K562 (cell line): ENCODE results near the gene APBB2. TPM values are rescaled to one million over a fixed set of nuclear protein-coding genes. Genes with fewer than 3 reads are reported as not detected.

Experiments used
- ATAC-seq: fragments of 200-7000 bp; cut with Tn5 transposase; 3 replicates; pipeline ENCODE4 v1.9.1; 2020; ENCODE audit warnings: moderate library complexity
- BruUV-seq: library from RNA; stranded (reverse); fragments of 400-500 nt; replicated peaks from 2 replicates; lab custom pipeline; 2021; lab: Mats Ljungman, UMichigan
- CTCF ChIA-PET: fragments of 300-600 bp; formaldehyde crosslinking; extraction: SDS; loops from one replicate; lab custom pipeline; 2021; ENCODE audit warnings: low intra/inter-chr PET ratio; lab: Yijun Ruan, JAX
- POLR2A ChIA-PET: fragments of 300-600, 350-650 bp; sonication (Branson Sonifier 250); formaldehyde crosslinking; extraction: SDS; loops from one replicate; lab custom pipeline; 2021; ENCODE audit warnings: antibody characterized with exemption, inconsistent platforms; lab: Yijun Ruan, JAX
- DNase-seq, 4 experiments: peaks; one replicate each; pipeline versions ENCODE4 v3.0.0 to v3.0.0-alpha.2; 2011 to 2018; ENCODE audit warnings: low spot score in 3 of 4, mixed read lengths in 3 of 4; ENCODE audit errors: extremely low read depth in 1 of 4
- FAIRE-seq: peaks from 2 replicates; lab custom pipeline; 2011; peaks lifted over from hg19 to GRCh38; lab: Jason Lieb, UNC
- H2AFZ ChIP-seq: 2 replicates; pipeline ENCODE4 v1.6.0; 2011; ENCODE audit warnings: low read depth, low read length, control low read depth, inconsistent platforms
- H3K27ac ChIP-seq: fragments of 200-600 bp; 3 replicates; pipeline ENCODE4 v1.8.0; 2011; ENCODE audit warnings: low read depth, mild to moderate bottlenecking, control low read depth, inconsistent platforms, low read length, moderate library complexity, mixed read lengths; ENCODE audit errors: extremely low read depth
- H3K27me3 ChIP-seq, 2 experiments: fragments of 300-600 bp in 1 of 2; 2 replicates in 1 of 2; 3 replicates in 1 of 2; pipeline versions ENCODE4 v1.6.0 to v1.8.0; 2011; ENCODE audit warnings: inconsistent platforms in 2 of 2, low read length in 2 of 2, mild to moderate bottlenecking in 1 of 2, mixed read lengths in 1 of 2, moderate library complexity in 1 of 2; ENCODE audit not compliant: control insufficient read depth in 2 of 2, insufficient read depth in 2 of 2
- H3K36me3 ChIP-seq: fragments of 300-600 bp; 3 replicates; pipeline ENCODE4 v1.8.0; 2011; ENCODE audit warnings: mild to moderate bottlenecking, low read length, inconsistent platforms; ENCODE audit not compliant: control insufficient read depth, insufficient read depth
- H3K4me1 ChIP-seq, 2 experiments: fragments of 200-600 bp in 1 of 2; replicated peaks in 1 of 2; 2 replicates in 1 of 2; 3 replicates in 1 of 2; pipeline versions ENCODE4 v1.5.1 to v1.8.0; 2011; ENCODE audit warnings: inconsistent platforms in 2 of 2, low read length in 2 of 2, mild to moderate bottlenecking in 1 of 2, mixed read lengths in 1 of 2, moderate library complexity in 1 of 2; ENCODE audit not compliant: control insufficient read depth in 2 of 2, insufficient read depth in 2 of 2
- H3K4me2 ChIP-seq: 2 replicates; pipeline ENCODE4 v1.6.1; 2011; ENCODE audit warnings: low read length, control low read depth, inconsistent platforms, mixed read lengths; ENCODE audit not compliant: insufficient read depth
- H3K4me3 ChIP-seq: fragments of 200-600 bp; sonication (generic), shearing (Covaris generic); 2 replicates; pipeline ENCODE4 v1.5.1; 2016; ENCODE audit warnings: control low read depth, inconsistent platforms
- H3K79me2 ChIP-seq: fragments of 200-600 bp; 3 replicates; pipeline ENCODE4 v1.8.0; 2011; ENCODE audit warnings: low read length, inconsistent platforms; ENCODE audit not compliant: control insufficient read depth, insufficient read depth
- H3K9ac ChIP-seq, 2 experiments: 2 replicates each; pipeline versions ENCODE4 v1.6.0 to v1.6.1; 2011; ENCODE audit warnings: low read depth in 2 of 2, low read length in 2 of 2, control low read depth in 1 of 2, inconsistent platforms in 1 of 2, mild to moderate bottlenecking in 1 of 2, mixed read lengths in 1 of 2; ENCODE audit not compliant: insufficient read depth in 1 of 2
- H3K9me1 ChIP-seq: one replicate; pipeline ENCODE4 v1.6.0; 2011; ENCODE audit warnings: inconsistent platforms, mild to moderate bottlenecking, low read length, moderate library complexity; ENCODE audit not compliant: control insufficient read depth, insufficient read depth
- H3K9me3 ChIP-seq: replicated peaks from 2 replicates; pipeline ENCODE4 v1.5.1; 2011; ENCODE audit warnings: low read depth, low read length, inconsistent platforms; ENCODE audit not compliant: control insufficient read depth, insufficient read depth
- H4K20me1 ChIP-seq: replicated peaks from 2 replicates; pipeline ENCODE4 v1.6.1; 2011; ENCODE audit warnings: low read length, inconsistent platforms, mixed read lengths; ENCODE audit not compliant: control insufficient read depth, insufficient read depth
- ATF1 ChIP-seq, 2 experiments: fragments of 450-650 bp in 1 of 2; IDR thresholded peaks; 2 replicates each; pipeline ENCODE4 v1.6.1; 2016; ENCODE audit warnings: missing compliant biosample characterization in 1 of 2, missing genetic modification characterization in 1 of 2
- HIVEP1 ChIP-seq: fragments of 250-450 bp; sonication (Bioruptor Pico); IDR thresholded peaks from 2 replicates; pipeline ENCODE4 v1.4.0; 2020; ENCODE audit warnings: mild to moderate bottlenecking
- HNRNPUL1 ChIP-seq: fragments of 200-400 bp; formaldehyde crosslinking; IDR thresholded peaks from 2 replicates; pipeline ENCODE4 v1.6.1; 2017; ENCODE audit warnings: low read length
- LARP7 ChIP-seq: fragments of 450-650 bp; IDR thresholded peaks from 2 replicates; pipeline ENCODE4 v1.6.1; 2016
- NR1H2 ChIP-seq: sonication (generic); formaldehyde crosslinking; IDR thresholded peaks from 2 replicates; pipeline ENCODE4 v1.4.0; 2020; ENCODE audit warnings: mild to moderate bottlenecking, missing genetic modification reagents
- SMAD2 ChIP-seq: fragments of 150-350 bp; IDR thresholded peaks from 2 replicates; pipeline ENCODE4 v1.6.1; 2014; ENCODE audit warnings: low read depth, mild to moderate bottlenecking, low read length
- TGIF2 ChIP-seq: sonication (generic); formaldehyde crosslinking; IDR thresholded peaks from 2 replicates; pipeline ENCODE4 v1.8.1; 2022; ENCODE audit warnings: mild to moderate bottlenecking, missing genetic modification reagents, moderate library complexity
- TRIM24 ChIP-seq, 2 experiments: fragments of 450-650 bp; IDR thresholded peaks; 2 replicates each; pipeline ENCODE4 v1.6.1; 2016
- WGBS: fragments of 100-300 bp; shearing (Covaris generic); methylation state at CpG from one replicate; pipeline ENCODE4 v1.1.6; 2016; ENCODE audit warnings: low coverage, mixed read lengths; ENCODE audit not compliant: insufficient coverage; ENCODE audit errors: missing lambda C conversion rate; 5-methylcytosine and 5-hydroxymethylcytosine counted together
- in situ Hi-C: fragments of 300-500 bp; cut with MboI; formaldehyde crosslinking; loops from 4 replicates; pipeline ENCODE4 v1.15.0; 2018; ENCODE audit warnings: inconsistent platforms, mixed read lengths
- intact Hi-C: fragments of 100-400 bp; cut with micrococcal nuclease; formaldehyde crosslinking; loops from 2 replicates; pipeline ENCODE4 v1.14.2; 2022
- polyA plus RNA-seq, 8 experiments: library from polyadenylated mRNA; depleted of rRNA in 4 of 8; stranded (reverse) in 5 of 8; unstranded in 3 of 8; fragments of >200 nt; fragmentation: Nextera tagmentation in 2 of 8; fragmentation: Illumina TruSeq in 1 of 8; extraction: Ambion mirVana in 2 of 8; extraction: Trizol in 1 of 8; gene quantifications; 2 replicates each; pipeline versions ENCODE4 v1.2.1 to v1.2.3, GENCODE V29; 2011 to 2014; ENCODE audit warnings: inconsistent platforms in 1 of 8, missing spikeins in 1 of 8
- total RNA-seq, 7 experiments: library from RNA; depleted of rRNA in 6 of 7; stranded (reverse); fragments of >200 nt in 6 of 7; fragmentation: Illumina TruSeq in 2 of 7; extraction: Trizol in 2 of 7; gene quantifications; 2 replicates each; pipeline versions ENCODE4 v1.2.1 to v1.2.3, GENCODE V29; 2011 to 2021; ENCODE audit warnings: low replicate concordance in 1 of 7

APBB2 gene
- total and polyA plus RNA-seq, 9 of the 15 experiments (the other 6 are each of a cell fraction or from before 2014, with no cell fraction given), result 0.08 to 2.1 (median 1.4) TPM

DNA sequence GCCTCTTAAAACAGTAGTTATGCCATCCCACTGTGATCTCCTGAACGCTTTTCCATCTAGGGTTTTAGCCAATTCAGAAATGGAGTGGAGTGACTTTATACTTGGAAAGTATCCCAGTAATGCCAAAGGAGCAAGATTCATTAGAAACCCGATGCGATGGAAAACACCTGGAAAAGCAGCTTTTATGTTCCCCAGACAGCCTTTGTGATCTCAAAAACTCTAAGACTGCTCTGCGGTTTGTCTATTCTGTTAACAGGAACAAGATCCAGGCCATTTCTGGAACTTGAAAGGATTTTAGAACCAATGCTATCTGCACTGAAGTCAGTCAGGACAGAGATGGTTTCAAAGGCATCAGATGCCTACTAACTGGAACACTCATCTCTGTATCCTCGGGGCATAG lies 145.1 kb downstream of the APBB2 start:
- DNase-seq, result no peak
- H3K9ac ChIP-seq, result no peak overlapping the region
- intact Hi-C loops (no loop called here), in situ Hi-C loops (no loop called here)
- CTCF ChIA-PET, result interaction anchor here (0.6 kb wide), 1 partner anchor 92 kb away, joined by 4 read pairs; no protein-coding TSS in a partner anchor
- no peak overlapping the region for H3K4me2 ChIP-seq
- no peak for ATAC-seq
- no peaks in the 10 kb centered on the region for H3K9me1 ChIP-seq
- BruUV-seq, result no TSS peak
- no peak for FAIRE-seq
- peaks cover 0 to 14% of the 10 kb centered on the region in 2 experiments; a peak in 2 of 5 replicates for H3K27me3 ChIP-seq
- no peak overlapping the region for H3K4me3 ChIP-seq
- H3K9me3 ChIP-seq, result no peaks in the 10 kb centered on the region
- H3K4me1 ChIP-seq, result no peaks in the 10 kb centered on the region
- H4K20me1 ChIP-seq, result no peaks in the 10 kb centered on the region
- WGBS, result 2% methylated on average over 5 of the region's 5 CpGs
- POLR2A ChIA-PET, result no interaction called here
- no peak overlapping the region for H3K27ac ChIP-seq
- H3K36me3 ChIP-seq, result no peaks in the 10 kb centered on the region
- TF ChIP-seq LARP7 (no peak), SMAD2 (no peak), HNRNPUL1 (no peak), HIVEP1 (no peak), TRIM24 (IDR thresholded peaks at IDR 0.05) (no peak), TGIF2 (CRISPR knock-in tag) (no peak)
- H2AFZ ChIP-seq, result no peak overlapping the region
- no peaks in the 10 kb centered on the region for H3K79me2 ChIP-seq

DNA sequence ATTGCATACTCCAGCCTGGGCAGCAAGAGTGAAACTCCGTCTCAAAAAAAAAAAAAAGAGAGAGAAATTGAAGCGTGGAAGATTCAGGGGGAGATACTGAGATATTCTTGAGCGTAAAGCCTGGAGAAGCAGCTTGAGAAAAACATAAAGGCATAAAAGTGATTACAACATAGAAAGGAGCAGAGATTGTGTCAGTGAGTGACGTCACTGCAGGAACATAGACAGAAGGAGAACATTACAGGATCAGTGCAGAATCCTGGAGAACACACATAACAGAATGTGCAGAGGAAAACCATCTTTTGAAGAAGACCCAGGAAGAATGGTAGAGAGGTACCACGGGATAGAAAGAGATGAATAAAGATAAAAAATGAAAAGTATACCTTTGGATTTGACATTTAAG lies 147.0 kb downstream of the APBB2 start:
- FAIRE-seq (no peak), DNase-seq (no peak), ATAC-seq (no peak)
- no peaks in the 10 kb centered on the region for H3K36me3 ChIP-seq
- peaks cover 0 to 14% of the 10 kb centered on the region in 2 experiments; a peak in 2 of 5 replicates for H3K27me3 ChIP-seq
- BruUV-seq, result no TSS peak
- TF ChIP-seq ATF1 (CRISPR knock-in tag; IDR thresholded peaks at IDR 0.05) (no peak), ATF1 (tag; IDR thresholded peaks at IDR 0.05) (0 out of 2 replicates have a peak, but pooled peaks have one; percentile 18), NR1H2 (CRISPR knock-in tag) (no peak)
- CTCF ChIA-PET, result no interaction called here
- H2AFZ ChIP-seq, result no peak overlapping the region
- in situ Hi-C loops, result no loop called here
- no peak overlapping the region for H3K27ac ChIP-seq
- H3K79me2 ChIP-seq, result no peaks in the 10 kb centered on the region
- H4K20me1 ChIP-seq, result no peaks in the 10 kb centered on the region
- POLR2A ChIA-PET, result no interaction called here
- WGBS, result 0% methylated on average over 4 of the region's 5 CpGs
- no peaks in the 10 kb centered on the region for H3K4me1 ChIP-seq
- H3K9ac ChIP-seq, result no peak overlapping the region
- intact Hi-C loops, result no loop called here
- H3K4me2 ChIP-seq, result no peak overlapping the region
- H3K4me3 ChIP-seq, result no peak overlapping the region
- H3K9me3 ChIP-seq, result no peaks in the 10 kb centered on the region
- H3K9me1 ChIP-seq, result no peaks in the 10 kb centered on the region
